EL (cell line): ENCODE data around the gene CNNM4.
A peak's percentile ranks its signal among the peaks of the same experiment; 100 is the strongest.

ENCODE experiments used
- DNase-seq: peaks from one replicate; pipeline ENCODE4 v3.0.0-alpha.2; 2016

The CNNM4 gene

DNA sequence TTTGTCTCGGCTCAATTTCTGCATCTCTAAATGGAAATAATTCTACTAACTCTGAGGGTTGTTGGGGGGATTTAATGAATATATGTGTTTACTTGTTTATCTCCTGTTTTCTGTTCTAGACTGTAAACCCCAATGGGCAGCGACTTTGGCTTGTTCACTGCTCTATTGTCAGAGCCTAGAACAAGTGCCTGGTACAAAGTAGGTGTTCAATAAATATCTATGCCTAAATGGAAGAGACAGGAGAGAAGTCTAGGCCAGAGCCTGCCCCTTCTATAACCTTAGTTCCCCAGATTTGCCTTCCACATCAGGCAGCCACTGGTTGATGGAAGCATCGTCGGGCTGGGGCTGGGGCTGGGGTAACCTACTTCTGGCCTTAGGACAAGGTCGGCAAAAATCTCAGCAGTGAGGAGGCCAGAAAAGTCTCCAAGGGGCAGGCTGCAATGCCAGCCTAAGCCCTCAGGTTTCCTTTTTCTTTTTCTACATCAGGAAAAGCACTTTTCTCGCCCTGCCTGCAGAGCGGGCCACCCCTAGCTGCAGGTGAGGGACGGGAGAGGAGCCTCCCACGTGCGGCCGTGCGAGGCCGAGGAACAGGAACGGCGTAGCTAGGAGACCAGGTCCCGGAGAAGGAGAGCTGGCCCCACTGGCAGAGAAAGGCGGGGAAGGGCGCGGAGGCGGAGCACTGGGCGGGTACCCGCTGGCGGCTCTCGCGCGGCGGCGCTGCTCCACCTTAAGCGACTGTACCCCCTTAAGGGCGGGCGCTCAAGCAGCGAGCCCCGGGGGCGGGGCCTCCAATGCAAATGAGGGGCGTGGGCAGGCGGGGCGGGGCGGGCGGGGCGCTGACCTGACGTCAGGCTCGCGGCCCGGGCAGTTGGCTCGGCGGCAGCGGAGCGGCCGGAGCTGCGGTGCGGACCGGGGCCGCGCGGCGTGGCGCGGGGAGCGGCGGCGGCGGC lies at the start of gene CNNM4:
CNNM4 (plus strand) TSS at position 867 of the 950 bp plus-strand sequence. CDS start 98 bp downstream, outside the sequence.
- peak; percentile 93 for DNase-seq

GRCh38 chr2:96710985-96711384 lies 49.7 kb upstream of the CNNM4 start:
- DNase-seq, result no peak

- DNase-seq, result no peak
Measured at GRCh38 chr2:96715658-96716057, 45.0 kb upstream of the CNNM4 start.

DNA sequence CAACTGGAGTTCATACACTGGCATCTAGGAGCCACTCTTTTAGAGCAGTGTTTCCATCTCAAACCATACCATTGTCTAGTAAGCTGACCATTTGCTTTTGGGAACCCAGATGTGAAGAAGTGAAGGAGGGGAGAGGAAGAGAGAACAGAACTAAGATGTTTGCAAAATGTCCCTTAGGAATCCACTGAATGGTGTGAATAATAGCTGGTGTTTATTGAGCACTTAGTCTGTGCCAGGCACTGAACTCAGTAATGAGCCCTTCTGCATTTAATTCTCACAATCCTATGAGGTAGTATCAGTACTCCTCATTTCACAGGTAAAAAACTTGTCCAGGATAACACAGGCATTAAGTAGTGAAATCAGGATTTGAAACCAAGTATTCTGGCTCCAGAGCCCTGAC lies 44.3 kb upstream of the CNNM4 start:
- DNase-seq, result no peak

DNA sequence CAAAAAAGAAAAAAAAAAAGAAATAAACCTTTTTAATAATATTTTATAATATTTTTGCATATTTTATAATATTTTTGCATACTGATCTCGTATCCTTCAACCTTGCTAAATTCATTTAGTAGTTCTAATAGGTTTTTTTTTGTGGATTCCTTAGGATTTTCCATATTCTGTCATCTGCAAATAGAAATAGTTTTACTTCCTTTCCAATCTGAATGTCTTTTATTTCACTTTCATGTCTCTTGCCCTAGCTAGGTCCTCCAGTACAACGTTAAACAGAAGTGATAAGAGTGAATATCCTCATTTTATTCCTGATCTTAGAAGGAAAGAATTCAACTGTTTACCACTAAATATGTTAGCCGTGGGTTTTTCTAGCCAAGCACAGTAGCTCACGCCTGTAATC lies 34.6 kb upstream of the CNNM4 start:
- no peak for DNase-seq

DNA sequence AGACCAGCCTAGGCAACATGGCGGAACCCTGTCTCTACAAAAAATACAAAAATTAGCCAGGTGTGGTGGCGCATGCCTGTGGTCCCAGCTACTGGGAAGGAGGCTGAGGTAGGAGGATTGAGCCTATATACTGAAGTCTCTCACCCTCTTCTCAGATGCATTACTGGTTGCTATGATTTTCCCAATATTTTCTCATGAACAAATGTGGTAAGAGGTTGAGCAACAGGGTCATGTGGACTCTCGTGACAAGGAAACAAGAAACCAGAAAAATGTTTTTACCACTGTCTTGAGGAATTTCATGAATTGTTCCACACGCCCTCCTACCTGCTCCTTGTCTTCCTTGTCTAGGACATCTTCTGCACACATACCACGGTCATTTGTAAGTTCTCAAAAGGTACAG lies 33.3 kb upstream of the CNNM4 start:
- DNase-seq, result no peak

GRCh38 chr2:96729748-96730147 lies 31.0 kb upstream of the CNNM4 start:
- DNase-seq, result no peak

DNA sequence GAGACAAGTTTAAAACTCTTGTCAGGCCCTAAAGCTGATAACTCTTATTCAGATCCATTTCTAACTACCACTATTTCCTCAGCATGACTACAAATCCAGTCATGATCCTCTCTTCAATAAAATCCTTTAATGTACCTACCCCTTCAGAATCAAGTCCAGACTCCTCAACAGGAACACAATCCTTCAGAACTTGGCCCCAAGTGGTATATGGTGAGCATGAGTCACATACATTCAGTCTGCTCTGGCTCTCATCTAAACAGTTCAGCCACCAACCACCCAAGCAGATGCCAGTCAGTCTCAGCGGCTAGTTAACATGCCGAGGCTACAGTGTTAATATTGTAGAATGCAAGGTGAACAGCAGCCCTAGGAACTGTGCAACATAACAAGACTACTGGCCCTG lies 30.5 kb upstream of the CNNM4 start:
- DNase-seq, result no peak

DNA sequence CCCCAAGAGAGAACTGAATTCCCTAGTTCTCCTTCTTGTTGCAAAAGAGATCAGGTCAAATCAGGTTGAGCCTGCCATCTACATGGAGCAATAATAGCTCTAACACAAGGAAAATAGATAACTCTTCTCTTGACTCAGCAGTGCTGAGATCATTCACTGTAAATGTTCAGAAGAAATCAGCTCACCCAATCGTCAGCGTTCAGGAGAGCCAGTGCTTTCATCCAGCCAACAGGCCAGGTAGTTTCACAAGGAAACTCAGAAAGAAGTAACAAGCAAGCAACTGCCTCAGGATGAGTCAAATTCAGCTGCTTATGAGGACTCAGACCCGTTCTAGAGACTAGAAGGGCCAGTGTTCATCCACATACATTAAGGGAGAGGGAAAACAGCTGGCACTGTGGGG lies 26.8 kb upstream of the CNNM4 start:
- DNase-seq, result no peak

DNA sequence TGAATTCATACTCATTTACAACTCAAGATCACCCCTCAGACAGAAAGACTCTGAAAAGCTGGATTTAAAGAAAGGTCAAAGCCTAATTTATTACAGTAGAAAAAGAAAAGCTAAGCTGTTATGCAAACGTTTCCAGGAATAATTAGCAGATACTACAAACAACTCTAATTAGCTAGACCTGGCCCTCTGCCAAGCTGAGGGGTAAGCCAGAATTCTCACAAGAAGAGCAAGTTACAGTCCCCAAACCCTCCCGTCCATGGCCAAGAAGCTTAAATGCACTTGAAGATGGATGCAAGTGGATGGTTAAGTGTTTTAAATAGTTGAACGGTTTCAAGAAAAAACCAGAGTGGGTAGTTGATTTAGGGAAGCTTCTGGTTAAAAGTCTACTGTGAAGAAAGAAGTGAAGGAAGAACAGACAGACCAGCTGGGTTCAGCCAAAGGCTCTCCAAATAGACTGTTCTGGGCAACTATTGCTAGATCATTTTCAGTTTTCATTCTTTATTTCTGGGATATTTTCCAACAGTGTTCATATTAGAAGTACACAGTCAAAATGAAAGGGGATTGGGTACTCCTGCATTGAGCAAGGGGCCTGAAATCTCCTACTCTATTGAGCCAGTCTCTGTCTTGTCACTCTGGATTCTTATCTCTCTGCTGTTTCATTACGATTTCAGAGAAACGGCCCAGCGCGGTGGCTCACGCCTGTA lies 25.7 kb upstream of the CNNM4 start:
- DNase-seq, result no peak

GRCh38 chr2:96737251-96737650 lies 23.5 kb upstream of the CNNM4 start:
- DNase-seq, result no peak

DNA sequence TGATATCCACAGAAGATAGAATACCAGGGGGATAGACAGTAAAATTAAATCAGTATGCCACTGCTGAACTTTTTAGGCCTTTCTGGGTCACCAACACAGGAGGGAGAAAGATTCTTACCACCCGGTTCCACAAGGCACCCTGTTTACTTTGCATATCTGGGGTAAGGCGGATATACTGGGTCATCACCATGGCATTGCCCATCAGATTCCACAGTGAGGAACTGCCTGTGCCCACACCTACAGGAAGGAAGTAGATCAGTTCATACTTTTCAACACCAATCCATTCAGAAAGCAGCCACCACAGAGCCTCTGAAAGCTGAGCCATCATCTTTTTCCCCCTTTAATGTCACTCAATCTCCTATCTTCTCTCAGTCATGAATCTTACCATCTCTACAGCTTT lies 22.9 kb upstream of the CNNM4 start:
- DNase-seq, result no peak

DNA sequence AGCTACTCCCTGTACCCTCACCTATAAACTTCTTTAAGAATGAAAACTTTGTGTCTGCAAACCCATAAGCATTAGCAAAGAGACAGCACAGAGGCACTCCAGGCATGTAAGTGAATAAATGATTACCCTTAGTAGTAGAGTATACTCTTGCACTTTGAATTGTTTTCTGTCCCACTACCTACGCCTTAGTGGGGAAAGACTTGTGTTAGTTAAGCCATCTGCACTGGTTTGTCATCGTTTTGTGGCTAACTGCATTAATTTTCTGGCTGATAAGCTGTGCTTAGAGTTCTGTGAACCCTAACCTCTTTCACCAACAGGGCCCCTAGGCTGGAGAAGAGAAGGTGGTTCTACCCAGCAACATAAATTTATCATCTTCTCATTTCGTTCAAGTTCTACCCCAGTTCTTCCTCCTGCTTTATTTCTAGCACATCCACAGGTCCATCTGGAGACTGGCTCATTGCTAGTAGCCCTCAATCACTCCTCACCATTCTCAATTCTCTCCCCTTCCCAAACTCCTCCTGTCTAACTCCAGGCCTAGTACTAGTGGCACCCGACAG lies 21.5 kb upstream of the CNNM4 start:
- DNase-seq, result no peak

DNA sequence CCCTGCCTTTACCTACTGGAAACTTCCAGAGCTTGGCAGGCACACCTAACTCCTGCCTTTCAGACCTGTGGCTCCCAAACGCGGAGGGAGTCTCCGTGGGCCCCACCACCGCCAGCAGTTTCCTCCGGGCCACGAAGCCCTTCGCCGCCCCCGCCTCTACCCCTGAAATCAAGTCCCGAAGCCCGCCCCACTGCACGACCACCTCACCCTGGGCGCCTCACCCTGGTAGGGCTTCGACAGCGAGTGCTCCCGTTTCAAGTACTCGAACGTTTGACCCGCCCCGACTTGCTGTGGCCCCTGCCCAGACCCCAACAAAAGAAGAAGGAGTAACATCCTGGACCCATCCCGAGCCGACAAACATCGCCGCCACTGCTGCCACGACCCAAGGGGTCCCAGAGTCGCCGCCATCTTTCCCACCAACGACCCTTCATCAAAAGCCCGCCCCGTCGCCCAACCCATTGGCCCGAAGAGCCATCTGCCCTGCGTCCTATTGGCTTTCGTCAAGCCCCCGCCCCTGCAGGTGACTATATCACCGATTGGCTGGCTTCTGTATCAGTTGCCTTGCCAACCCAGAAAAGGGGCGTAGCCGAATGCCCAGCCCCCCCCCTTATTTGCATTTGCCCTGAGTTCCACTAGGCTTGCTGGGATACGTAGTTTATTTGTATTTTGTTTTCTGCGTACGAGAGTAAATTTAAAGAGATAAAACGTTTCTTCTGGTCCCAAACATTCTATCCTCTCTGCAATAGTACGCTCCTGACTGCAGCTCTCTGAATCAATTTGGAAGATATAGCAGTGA lies 20.9 kb upstream of the CNNM4 start, which contains the start of gene LMAN2L:
LMAN2L (minus strand) TSS at position 432 of the 796 bp plus-strand sequence; CDS start at position 408, 24 bp downstream.
- peak; percentile 97 for DNase-seq

DNA sequence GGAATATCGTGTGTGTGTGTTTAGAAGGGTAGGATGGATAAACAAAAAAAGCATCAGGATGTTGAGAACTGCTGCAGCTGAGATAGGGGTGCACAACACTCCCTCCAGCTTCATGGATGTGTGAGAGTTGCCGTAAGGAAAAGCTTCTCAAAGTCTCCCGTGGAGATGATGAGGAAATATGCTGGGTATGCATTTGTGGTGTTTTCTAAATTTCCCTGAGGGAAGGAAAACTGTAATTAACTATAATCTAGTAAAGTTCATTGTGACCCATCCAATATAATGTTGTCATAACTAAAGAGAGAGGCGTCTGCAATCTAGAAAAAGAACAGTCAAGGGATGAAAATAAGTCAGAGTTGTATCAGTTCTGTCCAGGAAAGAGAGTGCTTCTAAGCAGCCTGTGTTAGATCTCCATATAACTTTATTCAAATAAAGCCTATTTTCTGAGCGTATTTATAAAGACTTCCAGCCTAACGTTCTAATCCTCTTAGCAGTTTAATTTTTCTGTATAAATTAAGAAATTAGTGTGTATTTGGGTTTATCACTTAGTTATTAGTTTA lies 13.6 kb upstream of the CNNM4 start:
- peak; percentile 23 for DNase-seq

- no peak for DNase-seq
Measured at GRCh38 chr2:96751800-96752199, 8.9 kb upstream of the CNNM4 start.

DNA sequence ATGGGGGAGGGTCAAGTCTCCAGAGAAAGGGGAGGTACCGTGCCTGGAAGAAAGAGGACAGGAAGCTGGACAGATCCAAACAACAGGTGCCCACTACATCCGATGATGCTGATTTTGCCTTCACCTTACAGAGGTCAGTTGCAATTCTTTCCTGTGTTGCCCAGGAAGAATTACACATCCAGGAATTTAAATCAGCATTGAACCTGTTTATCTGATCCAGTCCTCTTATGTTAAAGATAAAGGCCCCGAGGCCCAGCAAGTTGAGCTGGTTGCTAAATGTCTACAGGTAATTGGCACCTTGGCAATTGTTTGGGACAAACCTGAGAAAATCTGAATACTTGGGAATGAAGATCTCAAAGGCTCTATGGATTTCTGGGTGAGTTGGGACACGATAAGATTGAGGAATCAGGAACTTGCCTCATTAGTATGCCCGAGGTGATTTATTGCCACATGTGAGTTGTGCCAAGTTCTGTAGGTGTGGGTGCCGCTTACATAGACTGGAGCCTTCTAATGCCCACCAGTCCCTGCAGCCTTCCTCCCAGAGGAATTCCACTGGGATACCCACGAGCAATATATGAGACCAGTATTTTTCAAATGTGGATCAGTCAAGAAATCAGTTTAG lies 6.9 kb upstream of the CNNM4 start:
- no peak for DNase-seq

GRCh38 chr2:96754317-96754716 lies 6.4 kb upstream of the CNNM4 start:
- DNase-seq, result no peak

- DNase-seq, result no peak
Measured at GRCh38 chr2:96756788-96757476, 3.8 kb upstream of the CNNM4 start.

GRCh38 chr2:96757477-96757860 lies 3.2 kb upstream of the CNNM4 start:
- DNase-seq, result no peak

- no peak for DNase-seq
Measured at GRCh38 chr2:96758987-96759386, 1.7 kb upstream of the CNNM4 start.
